Astrocyte (in vitro differentiated cells and primary cell): ENCODE results near the gene ISCU. TPM values are rescaled to one million over a fixed set of nuclear protein-coding genes. Genes with fewer than 3 reads are reported as not detected.

ENCODE experiments used
- DNase-seq: peaks from one replicate; pipeline ENCODE4 v3.0.0-alpha.2; 2010; ENCODE audit warnings: low read depth
- FAIRE-seq: peaks from 2 replicates; lab custom pipeline; 2011; peaks lifted over from hg19 to GRCh38; lab: Jason Lieb, UNC
- H2AFZ ChIP-seq: 2 replicates; pipeline ENCODE4 v1.6.0; 2012; ENCODE audit warnings: low read depth, low read length, inconsistent platforms
- H3K27ac ChIP-seq: 2 replicates; pipeline ENCODE4 v1.5.1; 2011; ENCODE audit warnings: low read depth, low read length, inconsistent platforms
- H3K27me3 ChIP-seq: 2 replicates; pipeline ENCODE4 v1.6.0; 2011; ENCODE audit warnings: low read length, inconsistent platforms; ENCODE audit not compliant: insufficient read depth
- H3K36me3 ChIP-seq: 2 replicates; pipeline ENCODE4 v1.5.1; 2011; ENCODE audit warnings: low read length, inconsistent platforms; ENCODE audit not compliant: insufficient read depth
- H3K4me1 ChIP-seq: 2 replicates; pipeline ENCODE4 v1.5.1; 2011; ENCODE audit warnings: low read length, inconsistent platforms; ENCODE audit not compliant: insufficient read depth
- H3K4me2 ChIP-seq: 2 replicates; pipeline ENCODE4 v1.6.0; 2012; ENCODE audit warnings: low read length, inconsistent platforms
- H3K4me3 ChIP-seq: 2 replicates; pipeline ENCODE4 v1.5.1; 2011; ENCODE audit warnings: low read depth, mild to moderate bottlenecking, low read length, inconsistent platforms; ENCODE audit not compliant: insufficient read depth
- H3K79me2 ChIP-seq: 2 replicates; pipeline ENCODE4 v1.6.0; 2012; ENCODE audit warnings: mild to moderate bottlenecking, low read length, inconsistent platforms; ENCODE audit not compliant: insufficient read depth
- H3K9ac ChIP-seq: 2 replicates; pipeline ENCODE4 v1.6.0; 2012; ENCODE audit warnings: mild to moderate bottlenecking, low read length, inconsistent platforms
- H3K9me3 ChIP-seq: 2 replicates; pipeline ENCODE4 v1.5.1; 2012; ENCODE audit warnings: low read depth, mild to moderate bottlenecking, low read length, inconsistent platforms; ENCODE audit not compliant: insufficient read depth
- H4K20me1 ChIP-seq: 2 replicates; pipeline ENCODE4 v1.6.0; 2012; ENCODE audit warnings: low read length, inconsistent platforms; ENCODE audit not compliant: insufficient read depth
- H3K27ac Mint-ChIP-seq: one replicate; pipeline ENCODE4 v1.8.0; 2021; ENCODE audit warnings: mild to moderate bottlenecking, mixed read lengths; ENCODE audit not compliant: unreplicated experiment
- H3K27me3 Mint-ChIP-seq: one replicate; pipeline ENCODE4 v1.8.0; 2021; ENCODE audit warnings: low read depth, mixed read lengths; ENCODE audit not compliant: unreplicated experiment
- H3K36me3 Mint-ChIP-seq: one replicate; pipeline ENCODE4 v1.8.0; 2021; ENCODE audit warnings: low read depth, mixed read lengths; ENCODE audit not compliant: unreplicated experiment
- H3K4me1 Mint-ChIP-seq: one replicate; pipeline ENCODE4 v1.8.0; 2021; ENCODE audit warnings: low read depth, mixed read lengths; ENCODE audit not compliant: unreplicated experiment
- H3K4me3 Mint-ChIP-seq: one replicate; pipeline ENCODE4 v1.8.0; 2021; ENCODE audit warnings: mild to moderate bottlenecking, moderate library complexity, mixed read lengths; ENCODE audit not compliant: unreplicated experiment
- H3K9me3 Mint-ChIP-seq: one replicate; pipeline ENCODE4 v1.8.0; 2021; ENCODE audit warnings: mild to moderate bottlenecking, mixed read lengths; ENCODE audit not compliant: unreplicated experiment
- CTCF ChIP-seq: IDR thresholded peaks from 2 replicates; pipeline ENCODE4 v1.5.1; 2011; ENCODE audit warnings: low read depth, mild to moderate bottlenecking, inconsistent platforms, low read length, moderate library complexity; ENCODE audit not compliant: insufficient read depth
- EZH2 ChIP-seq: IDR thresholded peaks from 2 replicates; pipeline ENCODE4 v1.6.1; 2012; ENCODE audit warnings: mild to moderate bottlenecking, low read length, inconsistent platforms; ENCODE audit not compliant: insufficient read depth
- total RNA-seq: library from RNA; stranded (reverse); gene quantifications from 2 replicates; pipeline ENCODE4 v1.2.1, GENCODE V29; 2021

Gene ISCU
- total RNA-seq, 1 donor from 2014 or later, result 124 TPM

- Mint-ChIP-seq H3K9me3 (peaks cover 5% of the 10 kb centered on the region), H3K4me1 (peaks cover 26% of the 10 kb centered on the region), H3K36me3 (peaks cover 6% of the 10 kb centered on the region), H3K4me3 (no peak overlapping the region), H3K27ac (no peak overlapping the region), H3K27me3 (no peaks in the 10 kb centered on the region)
- Histone ChIP-seq H3K27ac (peak overlapping the region; percentile 62), H3K4me2 (peak overlapping the region; percentile 13), H3K36me3 (no peaks in the 10 kb centered on the region), H3K27me3 (no peaks in the 10 kb centered on the region), H3K4me1 (peaks cover 31% of the 10 kb centered on the region), H3K79me2 (no peaks in the 10 kb centered on the region), H3K9ac (no peak overlapping the region), H3K4me3 (no peak overlapping the region), H2AFZ (no peak overlapping the region), H4K20me1 (no peaks in the 10 kb centered on the region), H3K9me3 (peaks cover 4% of the 10 kb centered on the region)
- DNase-seq, result peak; percentile 22
- TF ChIP-seq EZH2, result no peak
- TF ChIP-seq CTCF, result no peak
- FAIRE-seq, result no peak
Measured at GRCh38 chr12:108612788-108613282, 50.4 kb downstream of the ISCU start.

GRCh38 chr12:108613548-108613947 is 51.2 kb downstream of the ISCU start:
- Histone ChIP-seq H3K36me3 (no peaks in the 10 kb centered on the region), H3K27ac (no peak overlapping the region), H4K20me1 (no peaks in the 10 kb centered on the region), H3K4me1 (peaks cover 31% of the 10 kb centered on the region), H3K79me2 (no peaks in the 10 kb centered on the region), H3K27me3 (no peaks in the 10 kb centered on the region), H3K4me3 (no peak overlapping the region), H3K9ac (no peak overlapping the region), H3K4me2 (no peak overlapping the region), H2AFZ (no peak overlapping the region), H3K9me3 (peaks cover 4% of the 10 kb centered on the region)
- Mint-ChIP-seq H3K4me1 (peaks cover 28% of the 10 kb centered on the region), H3K4me3 (no peak overlapping the region), H3K9me3 (peaks cover 5% of the 10 kb centered on the region), H3K36me3 (peaks cover 6% of the 10 kb centered on the region), H3K27ac (peak overlapping the region; percentile 47), H3K27me3 (no peaks in the 10 kb centered on the region)
- no peak for DNase-seq
- no peak for FAIRE-seq
- no peak for TF ChIP-seq CTCF
- no peak for TF ChIP-seq EZH2

GRCh38 chr12:108614041-108614440 is 51.6 kb downstream of the ISCU start:
- no peaks in the 10 kb centered on the region for H3K27me3 Mint-ChIP-seq
- Histone ChIP-seq H3K4me3 (no peak overlapping the region), H3K36me3 (no peaks in the 10 kb centered on the region), H3K9ac (no peak overlapping the region), H2AFZ (no peak overlapping the region), H3K27me3 (no peaks in the 10 kb centered on the region), H3K9me3 (peaks cover 4% of the 10 kb centered on the region), H3K79me2 (no peaks in the 10 kb centered on the region), H3K4me1 (peaks cover 31% of the 10 kb centered on the region), H3K27ac (no peak overlapping the region), H4K20me1 (no peaks in the 10 kb centered on the region), H3K4me2 (no peak overlapping the region)
- DNase-seq (no peak), FAIRE-seq (no peak)
- no peak overlapping the region for H3K27ac Mint-ChIP-seq
- no peak for TF ChIP-seq CTCF
- TF ChIP-seq EZH2, result no peak
- peaks cover 5% of the 10 kb centered on the region for H3K9me3 Mint-ChIP-seq
- peaks cover 6% of the 10 kb centered on the region for H3K36me3 Mint-ChIP-seq
- H3K4me3 Mint-ChIP-seq, result no peak overlapping the region
- peaks cover 30% of the 10 kb centered on the region for H3K4me1 Mint-ChIP-seq
